SKM-1 (cell line): ENCODE measurements around the gene TNIK.

Experiments
- DNase-seq: peaks from one replicate; lab custom pipeline; 2025; ENCODE audit not compliant: unreplicated experiment; lab: John Stamatoyannopoulos, UW

The TNIK gene

DNA sequence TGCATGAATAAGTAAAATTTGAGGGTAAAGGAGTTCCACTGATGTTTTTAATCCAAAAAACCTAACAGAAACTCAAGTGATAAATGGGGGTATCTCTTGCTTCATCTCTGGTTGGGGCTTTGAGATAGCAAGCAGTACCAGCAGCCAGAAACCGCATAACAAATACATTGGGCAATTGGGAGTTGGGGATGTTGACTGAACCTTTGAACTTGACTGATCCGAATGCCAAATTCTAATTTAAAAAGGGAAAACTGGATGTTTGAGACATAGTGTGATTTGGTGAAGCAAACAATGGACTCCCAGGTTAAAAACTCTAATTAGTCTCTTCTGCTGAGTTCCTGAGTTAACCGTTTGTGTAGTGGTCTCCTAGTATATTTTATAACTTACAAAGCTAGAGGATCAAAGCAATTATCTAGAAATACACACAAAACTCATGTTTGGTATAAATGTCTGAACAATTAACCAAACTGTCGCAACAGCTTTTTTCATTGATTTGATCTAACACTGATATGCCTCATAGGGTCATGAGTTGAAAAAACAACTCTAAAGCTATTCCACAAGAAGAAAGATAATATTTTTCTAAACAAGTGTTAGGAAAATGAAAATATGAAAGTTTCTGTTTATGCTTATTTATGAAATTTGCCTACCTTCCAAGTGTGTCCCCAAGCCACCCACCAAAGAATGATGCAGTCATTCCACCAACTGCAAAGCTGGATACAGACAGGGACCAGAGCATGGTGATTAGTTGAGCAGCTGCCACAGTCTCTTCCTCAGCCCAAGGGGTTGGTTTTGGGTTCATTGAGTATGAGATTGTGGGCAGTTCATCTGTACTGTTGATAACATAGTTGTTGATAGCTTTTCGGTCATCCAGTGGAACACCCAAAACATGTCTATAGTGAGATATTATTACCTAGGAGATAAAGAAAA, 446.1 kb downstream of the TNIK start:
- DNase-seq = no peak

DNA sequence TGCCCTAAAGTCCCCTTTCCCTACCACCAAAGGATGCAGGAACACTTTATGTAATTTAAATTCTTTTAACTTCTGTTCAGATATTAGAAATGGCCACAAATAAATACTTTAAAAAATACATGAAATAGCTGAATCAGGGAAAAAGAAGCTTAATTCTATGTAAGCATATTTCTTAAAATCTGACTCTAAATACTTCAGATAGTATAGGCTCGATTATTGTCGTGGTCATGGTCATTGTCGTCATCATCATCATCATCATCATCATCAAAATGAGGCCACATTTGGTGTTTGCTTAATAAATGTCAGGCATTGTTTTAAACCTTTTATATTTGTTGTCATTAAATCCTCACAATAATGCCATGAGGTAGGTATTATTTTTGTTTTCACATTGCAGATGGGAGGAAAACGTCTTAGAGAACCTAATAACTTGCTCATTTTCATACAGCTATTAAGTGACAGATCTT, 448.3 kb downstream of the TNIK start:
- no peak for DNase-seq
